ENCODE data around the gene NUP93.

Gene NUP93

GRCh38 chr16:56744996-56745640 is 15.2 kb downstream of the NUP93 start:
- no peak for DNase-seq

GRCh38 chr16:56747486-56748045 is 17.6 kb downstream of the NUP93 start:
- no peak for DNase-seq

GRCh38 chr16:56748191-56748590 is 18.3 kb downstream of the NUP93 start:
- DNase-seq: no peak

- DNase-seq: no peak
Observed at GRCh38 chr16:56748826-56749225, 18.9 kb downstream of the NUP93 start.

- no peak for DNase-seq
Observed at GRCh38 chr16:56749672-56750491, 20.0 kb downstream of the NUP93 start.

GRCh38 chr16:56753410-56753809 is 23.5 kb downstream of the NUP93 start:
- no peak for DNase-seq

- DNase-seq: no peak
Observed at GRCh38 chr16:56755038-56755437, 25.1 kb downstream of the NUP93 start.

- DNase-seq: no peak
Observed at GRCh38 chr16:56758432-56758831, 28.5 kb downstream of the NUP93 start.

- no peak for DNase-seq
Observed at GRCh38 chr16:56758930-56759329, 29.0 kb downstream of the NUP93 start.

GRCh38 chr16:56763291-56763916 is 33.5 kb downstream of the NUP93 start:
- no peak for DNase-seq

GRCh38 chr16:56764835-56765234 is 34.9 kb downstream of the NUP93 start:
- no peak for DNase-seq

GRCh38 chr16:56765949-56766348 is 36.0 kb downstream of the NUP93 start:
- no peak for DNase-seq

GRCh38 chr16:56767024-56767423 is 37.1 kb downstream of the NUP93 start:
- DNase-seq: no peak

- no peak for DNase-seq
Observed at GRCh38 chr16:56769677-56770076, 39.7 kb downstream of the NUP93 start.

- DNase-seq: no peak
Observed at GRCh38 chr16:56771558-56772279, 41.8 kb downstream of the NUP93 start.

GRCh38 chr16:56773532-56773931 is 43.6 kb downstream of the NUP93 start:
- DNase-seq: no peak

GRCh38 chr16:56774016-56774680 is 44.2 kb downstream of the NUP93 start:
- no peak for DNase-seq

GRCh38 chr16:56775162-56775561 is 45.2 kb downstream of the NUP93 start:
- DNase-seq: no peak

- no peak for DNase-seq
Observed at GRCh38 chr16:56776562-56776961, 46.6 kb downstream of the NUP93 start.

GRCh38 chr16:56777001-56777400 is 47.1 kb downstream of the NUP93 start:
- DNase-seq: no peak

GRCh38 chr16:56777482-56777881 is 47.6 kb downstream of the NUP93 start:
- DNase-seq: no peak

GRCh38 chr16:56779906-56780305 is 50.0 kb downstream of the NUP93 start:
- DNase-seq: no peak
